ENCODE measurements around the gene TMEM39A.

Gene TMEM39A

GRCh38 chr3:119413603-119414280 is 49.7 kb downstream of the TMEM39A start:
- H3K4me3 ChIP-seq (ENCODE audit: low read depth, low read length) = no peak overlapping the region
- TF ChIP-seq CTCF (IDR thresholded peaks at IDR 0.05; ENCODE audit: borderline replicate concordance, insufficient read depth, low read depth, low read length) = no peak

GRCh38 chr3:119409844-119410243 is 53.6 kb downstream of the TMEM39A start:
- TF ChIP-seq CTCF (IDR thresholded peaks at IDR 0.05; ENCODE audit: borderline replicate concordance, insufficient read depth, low read depth, low read length) = no peak
- H3K4me3 ChIP-seq (ENCODE audit: low read depth, low read length) = no peak overlapping the region

GRCh38 chr3:119408243-119408950 is 55.0 kb downstream of the TMEM39A start:
- no peak overlapping the region for H3K4me3 ChIP-seq (ENCODE audit: low read depth, low read length)
- TF ChIP-seq CTCF (IDR thresholded peaks at IDR 0.05; ENCODE audit: borderline replicate concordance, insufficient read depth, low read depth, low read length) = no peak

- no peak overlapping the region for H3K4me3 ChIP-seq (ENCODE audit: low read depth, low read length)
- TF ChIP-seq CTCF (IDR thresholded peaks at IDR 0.05; ENCODE audit: borderline replicate concordance, insufficient read depth, low read depth, low read length) = no peak
These were observed 58.1 kb downstream of the TMEM39A start for GRCh38 chr3:119405315-119405714.

GRCh38 chr3:119403201-119403600 is 60.2 kb downstream of the TMEM39A start:
- no peak for TF ChIP-seq CTCF (IDR thresholded peaks at IDR 0.05; ENCODE audit: borderline replicate concordance, insufficient read depth, low read depth, low read length)
- no peak overlapping the region for H3K4me3 ChIP-seq (ENCODE audit: low read depth, low read length)

- no peak for TF ChIP-seq CTCF (IDR thresholded peaks at IDR 0.05; ENCODE audit: borderline replicate concordance, insufficient read depth, low read depth, low read length)
- H3K4me3 ChIP-seq (ENCODE audit: low read depth, low read length) = no peak overlapping the region
These were observed 60.6 kb downstream of the TMEM39A start for GRCh38 chr3:119402791-119403190.
